HG02870 (cell line): ENCODE measurements around the gene EVL.
"Not testable (repeated sequence)": the region's sequence is repeated elsewhere in the genome, so short reads cannot be mapped to it uniquely, and the experiment has no call there.

Source experiments
- ATAC-seq: cut with Tn5 transposase; IDR thresholded peaks from one replicate; pipeline ENCODE4 v1.9.1; 2021; ENCODE audit warnings: mild to moderate bottlenecking, moderate library complexity; ENCODE audit not compliant: unreplicated experiment

Gene EVL

DNA sequence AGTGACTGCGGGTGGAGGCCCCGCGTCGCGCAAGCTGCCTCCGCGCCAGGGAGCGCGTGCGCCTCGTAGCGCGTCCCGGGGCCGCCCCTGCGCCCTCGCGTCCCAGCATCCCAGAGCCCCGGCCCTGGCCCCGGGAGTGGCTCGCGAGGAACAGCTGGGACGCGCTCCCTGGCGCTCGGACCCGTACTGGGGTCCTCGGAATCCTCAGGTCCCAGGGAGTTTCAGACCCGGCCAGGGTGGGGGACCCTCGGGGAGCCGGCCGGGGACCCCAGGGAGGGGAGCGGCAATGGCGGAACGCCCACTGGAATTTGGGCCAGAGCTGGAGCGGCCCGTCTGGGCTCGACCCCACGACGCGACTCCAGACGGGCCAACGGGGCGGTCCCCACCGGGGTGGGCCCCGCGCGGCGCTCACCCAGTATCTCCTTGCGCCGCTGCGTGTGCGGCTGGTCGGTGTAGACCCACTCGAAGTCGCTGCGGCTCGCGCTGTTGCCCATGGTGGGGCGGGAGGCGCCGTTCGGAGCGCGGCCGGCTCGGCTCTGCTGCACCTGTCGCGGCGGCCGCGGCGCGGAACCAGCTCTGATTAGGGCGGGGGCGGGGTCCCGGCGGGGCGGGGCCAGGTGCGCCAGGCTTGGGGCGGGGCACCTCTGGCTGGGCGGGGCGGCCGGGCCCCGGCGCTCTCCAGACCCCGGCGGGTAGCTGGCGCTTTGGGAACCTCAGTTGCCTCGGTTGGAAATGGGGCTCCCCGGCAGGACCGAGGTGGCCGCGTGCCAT, 94.1 kb downstream of the EVL start, which contains the start of gene DEGS2:
DEGS2 (minus strand) TSS at position 552 of the 771 bp plus-strand sequence; CDS start at position 494, 58 bp downstream.
- ATAC-seq = peak; percentile 46

DNA sequence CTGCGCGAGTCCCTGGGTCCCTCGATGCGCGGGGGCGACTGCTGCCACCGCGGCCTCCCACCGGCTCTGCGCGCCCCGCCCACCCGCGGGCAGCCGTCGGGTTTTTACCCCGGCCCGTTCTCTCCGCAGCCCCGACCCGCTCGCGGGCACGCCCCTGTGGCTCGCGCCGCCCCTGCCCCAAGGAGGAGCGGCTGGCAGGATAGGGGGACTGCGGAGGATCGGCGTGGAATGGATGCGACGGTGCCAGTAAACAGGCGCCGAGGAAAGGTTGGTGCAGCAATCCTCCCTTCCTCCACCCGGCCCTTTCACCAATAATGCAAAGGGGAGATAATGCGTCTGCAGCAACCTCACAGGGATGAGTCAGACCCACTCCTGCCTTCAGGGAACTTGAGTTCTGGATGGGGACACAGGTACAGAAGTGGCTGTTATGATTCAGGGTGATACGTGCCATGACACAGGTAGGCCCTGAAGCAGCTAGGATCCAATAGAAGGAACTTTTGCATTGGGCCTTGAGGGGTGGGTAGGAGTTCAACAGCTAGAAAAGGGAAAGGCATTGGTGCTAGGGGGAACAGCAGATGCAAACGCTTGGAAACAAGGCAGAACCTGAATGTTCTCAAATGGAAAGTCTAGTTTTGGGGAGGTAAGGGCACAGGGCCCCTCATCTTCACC, 94.8 kb downstream of the EVL start:
- ATAC-seq = peak; percentile 19

DNA sequence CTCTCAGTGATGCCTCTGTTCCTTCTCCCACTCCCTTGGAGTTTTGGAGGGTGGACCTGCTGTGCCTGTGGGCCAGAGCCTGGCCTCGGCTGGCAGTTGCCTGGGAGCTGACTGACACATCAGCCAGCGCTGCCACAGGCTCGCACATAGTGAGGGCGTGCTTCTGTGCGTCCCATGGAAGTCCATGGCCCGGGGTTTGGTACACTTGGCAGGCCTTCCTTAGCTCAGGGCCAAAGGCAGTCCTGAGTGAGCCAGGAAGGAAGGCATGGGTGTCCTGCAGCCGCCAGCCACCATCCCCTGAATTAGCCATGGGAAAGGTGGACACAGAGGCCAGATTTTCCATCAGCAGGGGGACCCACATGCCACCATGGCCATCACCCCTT, 95.3 kb downstream of the EVL start:
- ATAC-seq = no peak

GRCh38 chr14:100165376-100165775, 100.2 kb downstream of the EVL start:
- ATAC-seq = no peak

- no peak for ATAC-seq
Measured at GRCh38 chr14:100165831-100166440, 100.7 kb downstream of the EVL start.

DNA sequence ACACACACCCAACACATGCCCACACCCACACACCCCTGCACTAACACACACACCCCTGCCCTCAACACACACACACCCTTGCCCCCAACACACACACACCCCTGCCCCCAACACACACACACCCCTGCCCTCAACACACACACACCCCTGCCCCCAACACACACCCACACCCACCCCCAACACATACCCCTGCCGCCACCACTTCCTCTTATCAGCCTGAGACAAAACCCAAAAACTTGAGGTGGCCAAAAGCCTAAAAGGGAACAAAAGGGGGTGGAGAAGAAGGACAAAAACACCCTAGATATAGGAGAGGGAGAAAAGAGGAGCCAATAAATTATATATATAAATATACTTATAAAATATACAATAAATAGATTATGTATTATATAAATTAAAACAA, 103.3 kb downstream of the EVL start:
- no peak for ATAC-seq

GRCh38 chr14:100170880-100171279, 105.7 kb downstream of the EVL start:
- ATAC-seq = no peak

DNA sequence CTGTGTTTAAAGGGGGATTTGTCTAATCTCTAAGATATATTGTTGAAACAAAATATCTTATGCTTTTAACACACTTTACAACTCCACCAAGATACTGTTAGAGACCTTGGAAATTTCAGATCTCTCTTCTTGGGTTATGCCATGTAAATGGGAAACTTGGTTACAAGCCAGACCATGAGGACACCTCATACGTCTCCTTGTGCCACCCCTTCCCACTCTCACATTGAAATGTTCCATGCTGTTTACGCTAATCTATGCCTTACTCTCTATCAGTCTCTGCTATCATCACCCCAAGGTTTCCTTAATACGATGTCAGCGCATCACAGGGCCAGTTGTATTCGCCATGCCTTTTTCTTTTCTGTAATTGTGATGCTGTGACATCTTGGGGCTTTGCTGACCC, 107.6 kb downstream of the EVL start:
- no peak for ATAC-seq

GRCh38 chr14:100173353-100173752, 108.1 kb downstream of the EVL start:
- ATAC-seq = no peak

GRCh38 chr14:100176811-100177327, 111.6 kb downstream of the EVL start:
- no peak for ATAC-seq

GRCh38 chr14:100178691-100179090, 113.5 kb downstream of the EVL start:
- no peak for ATAC-seq

- not testable (repeated sequence) for ATAC-seq
Measured at GRCh38 chr14:100180671-100181070, 115.4 kb downstream of the EVL start.

- not testable (repeated sequence) for ATAC-seq
Measured at GRCh38 chr14:100181876-100182551, 116.8 kb downstream of the EVL start.

DNA sequence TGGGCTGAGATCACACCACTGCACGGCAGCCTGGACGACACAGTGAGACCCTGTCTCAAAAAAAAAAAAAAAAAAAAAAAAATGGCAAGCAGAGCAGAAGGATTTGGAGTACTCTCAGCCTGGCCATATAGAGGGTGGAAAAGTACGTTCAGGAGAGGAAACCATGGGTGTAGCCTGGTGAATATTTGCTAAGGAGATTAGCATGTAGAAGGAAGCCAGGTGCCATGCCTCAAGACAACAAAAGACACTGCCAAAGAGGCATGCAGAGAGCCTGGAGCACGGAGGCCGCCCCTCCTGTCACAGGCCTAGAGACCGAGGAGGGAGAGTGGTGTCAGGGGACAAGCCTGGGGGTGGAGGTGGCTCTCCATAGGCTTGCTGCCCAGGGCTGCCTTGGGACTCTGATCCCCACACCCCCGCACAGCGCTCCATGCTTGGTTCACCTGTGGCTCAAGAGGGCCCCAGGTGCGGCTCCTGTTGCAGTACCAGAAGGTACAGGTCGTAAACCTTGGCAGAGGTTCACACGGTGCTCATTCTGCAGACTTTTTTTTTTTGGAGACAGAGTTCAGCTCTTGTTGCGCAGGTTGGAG, 122.1 kb downstream of the EVL start:
- no peak for ATAC-seq

- no peak for ATAC-seq
Measured at GRCh38 chr14:100188392-100189030, 123.3 kb downstream of the EVL start.

DNA sequence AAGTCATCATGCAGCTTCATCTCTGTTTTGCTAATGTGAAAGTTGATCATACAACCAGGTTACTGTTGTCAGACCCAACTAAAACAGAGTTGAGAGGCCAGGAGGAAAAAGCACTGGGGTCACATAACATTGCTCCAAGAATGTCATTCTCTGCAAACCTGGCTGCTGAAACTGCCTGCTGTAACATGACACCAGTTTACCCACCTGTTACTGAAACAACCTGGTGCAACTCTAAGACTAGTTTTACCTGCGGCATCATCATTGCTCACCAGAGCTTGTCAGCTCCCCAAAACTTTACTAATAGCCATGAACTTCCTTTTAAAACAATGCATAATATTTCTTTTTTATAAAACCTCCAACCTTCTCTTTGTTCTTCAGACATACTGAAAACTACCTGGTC, 124.9 kb downstream of the EVL start:
- ATAC-seq = no peak

DNA sequence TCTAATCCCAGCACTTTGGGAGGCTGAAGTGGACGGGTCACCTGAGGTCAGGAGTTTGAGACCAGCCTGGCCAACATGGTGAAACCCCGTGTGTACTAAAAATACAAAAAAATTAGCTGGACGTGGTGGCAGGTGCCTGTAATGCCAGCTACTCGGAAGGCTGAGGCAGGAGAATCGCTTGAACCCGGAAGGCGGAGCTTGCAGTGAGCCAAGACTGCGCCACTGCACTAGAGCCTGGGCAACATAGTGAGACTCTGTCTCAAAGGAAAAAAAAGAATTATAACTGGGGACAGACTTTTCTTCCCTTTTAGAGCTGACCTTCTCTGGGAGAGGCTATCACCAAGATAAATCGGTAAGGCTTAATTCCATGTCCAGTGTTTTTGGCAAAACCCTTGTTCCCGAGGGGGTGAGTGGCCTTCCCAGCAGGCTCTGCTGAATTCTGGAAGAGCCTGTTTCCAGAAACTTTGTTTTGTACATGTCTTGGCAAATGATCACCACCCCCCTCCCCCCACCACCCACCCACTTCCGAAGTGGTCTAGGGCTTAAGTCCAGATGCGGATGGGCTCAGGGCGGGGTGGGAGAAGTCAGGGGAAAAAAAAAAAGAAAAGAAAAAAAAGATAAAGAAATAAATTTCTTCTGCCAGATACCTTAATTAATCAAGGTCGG, 126.5 kb downstream of the EVL start:
- no peak for ATAC-seq

GRCh38 chr14:100192250-100192671, 127.0 kb downstream of the EVL start:
- ATAC-seq = no peak

DNA sequence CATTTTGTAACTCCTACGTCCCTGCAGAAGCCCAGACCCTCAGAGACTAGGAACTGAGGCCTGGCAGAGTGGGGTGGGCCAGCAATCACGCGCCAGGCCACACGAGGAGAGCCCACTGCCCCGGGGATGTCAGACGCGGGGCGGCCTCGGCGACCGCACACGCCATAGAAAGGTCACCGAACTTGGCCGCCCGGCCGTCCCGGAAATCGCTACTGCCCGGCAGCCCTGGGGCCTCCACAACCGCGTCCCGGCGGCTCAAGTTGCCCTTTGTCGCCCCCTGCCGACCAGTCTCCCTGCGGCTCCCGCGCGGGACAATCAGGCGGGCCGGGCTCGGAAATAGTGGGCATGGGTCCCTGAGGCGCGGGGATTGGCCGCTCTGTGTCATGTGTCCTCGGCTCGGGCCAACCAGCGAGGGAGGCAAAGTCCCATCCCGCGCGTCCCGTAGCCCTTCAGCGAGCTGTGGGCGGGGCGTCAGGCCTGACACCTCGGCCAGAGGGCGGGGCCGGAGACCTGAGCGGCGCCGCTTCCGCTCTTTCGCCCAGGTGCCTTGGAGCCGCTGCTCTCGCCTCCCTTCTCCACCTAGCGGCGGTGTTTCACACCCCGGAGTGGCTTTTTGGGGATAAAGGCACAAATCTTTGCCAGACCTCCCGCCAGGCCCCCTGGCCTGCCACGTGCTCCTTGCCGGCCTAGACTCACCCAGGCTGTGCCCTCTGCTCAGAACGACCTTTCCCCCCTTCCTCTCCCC, 127.6 kb downstream of the EVL start:
- peak; percentile 99 for ATAC-seq
